G401 (cell line): ENCODE measurements around the gene COL11A2. TPM values are rescaled to one million over a fixed set of nuclear protein-coding genes. Genes with fewer than 3 reads are reported as not detected.
"Not testable (repeated sequence)": the region's sequence is repeated elsewhere in the genome, so short reads cannot be mapped to it uniquely, and the experiment has no call there.

ENCODE experiments used
- DNase-seq: peaks from one replicate; pipeline ENCODE4 v3.0.0-alpha.2; 2015; ENCODE audit warnings: low spot score
- in situ Hi-C: cut with HindIII; loops from 2 replicates; pipeline ENCODE4 v1.10.0; 2016; ENCODE audit warnings: low sequenced_read_pairs, mixed read lengths
- total RNA-seq: library from RNA; depleted of rRNA; stranded (reverse); fragments of >200 nt; shearing (Covaris generic); gene quantifications from 2 replicates; pipeline ENCODE4 v1.2.3, GENCODE V29; 2014

Gene COL11A2
- total RNA-seq, 1 experiment from 2014 or later, result 10.4 TPM

DNA sequence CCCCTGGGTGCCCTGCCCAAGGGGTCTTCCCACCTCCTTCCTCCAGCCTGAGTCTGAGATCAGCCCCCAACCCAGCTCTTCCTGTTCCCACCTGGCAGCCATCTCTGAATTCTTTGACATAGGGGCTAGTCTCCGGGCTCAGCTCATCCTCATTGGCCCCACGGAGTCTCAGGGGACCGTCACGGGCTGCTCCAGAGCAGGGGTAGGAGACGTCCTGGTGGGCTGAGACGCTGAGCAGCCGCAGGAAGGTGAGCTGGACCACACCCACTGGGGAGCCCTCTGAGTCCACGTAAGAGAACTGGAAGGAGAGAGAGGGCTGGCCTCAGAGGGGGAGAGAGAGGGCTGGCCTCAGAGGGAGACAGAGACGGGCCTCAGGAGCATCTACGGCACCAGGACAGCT is 28.1 kb downstream of the COL11A2 start:
- in situ Hi-C loops, result no loop called here
- DNase-seq, result no peak

- no peak for DNase-seq
- in situ Hi-C loops, result no loop called here
Measured at GRCh38 chr6:33163540-33163939, 28.7 kb downstream of the COL11A2 start.

DNA sequence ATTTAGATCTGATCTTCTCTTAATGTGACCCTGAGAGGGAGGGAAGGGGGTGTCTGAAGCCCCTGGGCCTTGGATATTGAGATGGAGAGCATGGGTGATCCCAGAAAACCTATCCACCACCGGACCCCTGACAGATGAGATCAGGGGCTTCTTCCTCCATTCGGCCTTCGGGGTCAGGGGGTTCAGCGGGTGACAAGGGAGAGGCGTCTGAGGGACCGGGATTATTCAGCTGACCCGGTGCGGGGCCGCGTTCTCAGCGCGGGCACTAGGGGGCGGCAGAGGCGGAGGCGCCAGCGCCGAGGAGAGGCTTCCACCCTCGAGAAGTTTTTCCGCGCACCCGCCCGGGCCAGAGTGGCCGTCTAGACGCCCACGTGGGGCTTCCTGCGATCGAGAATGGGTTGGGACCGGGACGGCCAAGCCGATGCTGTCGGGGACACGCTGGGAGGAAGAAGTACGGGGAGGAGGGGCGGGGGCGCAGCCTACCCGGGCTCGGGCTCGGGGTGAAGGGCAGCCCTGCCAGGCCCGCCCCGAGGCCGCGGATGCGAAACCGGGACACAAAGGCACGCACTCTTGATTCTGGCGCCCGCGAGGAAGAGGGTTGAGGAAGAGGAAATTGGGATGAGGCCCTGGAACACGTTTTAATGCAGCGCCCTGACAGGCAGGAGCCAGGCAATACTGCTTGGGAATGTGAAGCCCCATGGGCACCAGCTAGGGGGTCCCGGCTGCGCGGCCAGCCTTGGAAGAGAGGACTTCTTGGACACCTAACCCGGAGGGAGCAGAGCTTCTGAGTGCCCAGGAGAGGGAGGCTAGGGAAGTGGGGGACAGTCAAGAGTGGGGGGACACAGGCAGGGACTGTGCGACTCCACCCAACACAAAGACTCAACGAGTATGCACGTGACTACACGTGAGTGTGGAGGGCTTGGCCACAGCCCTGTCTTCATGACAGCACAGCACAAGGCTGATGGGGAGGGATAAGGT is 30.6 kb downstream of the COL11A2 start:
- DNase-seq, result peak; percentile 59
- in situ Hi-C loops, result no loop called here

DNA sequence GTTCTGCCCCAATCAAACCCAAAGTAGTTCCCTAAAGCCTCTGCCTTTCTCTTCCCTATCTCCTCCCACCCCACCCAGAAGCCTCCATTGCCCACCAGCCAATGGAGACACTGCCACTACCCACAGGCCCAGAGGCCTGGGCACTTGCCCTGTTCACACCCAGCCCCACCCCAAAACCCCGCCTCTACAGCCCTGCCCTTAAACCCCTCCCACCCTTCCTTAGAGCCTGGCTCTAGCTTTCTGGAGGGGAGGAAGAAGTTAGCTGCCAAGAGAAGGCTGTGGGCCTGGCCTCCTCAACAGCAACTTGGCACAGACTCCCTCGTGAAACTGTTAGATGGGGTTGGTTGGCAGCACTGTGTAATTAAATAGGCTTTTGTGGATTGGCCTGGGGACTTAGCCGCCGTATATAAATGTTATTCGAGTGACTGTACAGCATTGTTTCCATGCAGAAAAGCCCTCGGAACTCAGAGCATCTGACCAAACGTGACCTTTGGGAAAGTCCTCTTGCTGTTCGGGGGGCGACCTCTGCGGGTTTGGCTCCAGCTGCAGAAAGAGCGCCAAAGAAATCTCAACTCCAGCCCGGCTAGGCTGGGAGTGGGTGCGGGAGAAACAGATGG is 31.4 kb downstream of the COL11A2 start:
- peak; percentile 65 for DNase-seq
- in situ Hi-C loops, result no loop called here

DNA sequence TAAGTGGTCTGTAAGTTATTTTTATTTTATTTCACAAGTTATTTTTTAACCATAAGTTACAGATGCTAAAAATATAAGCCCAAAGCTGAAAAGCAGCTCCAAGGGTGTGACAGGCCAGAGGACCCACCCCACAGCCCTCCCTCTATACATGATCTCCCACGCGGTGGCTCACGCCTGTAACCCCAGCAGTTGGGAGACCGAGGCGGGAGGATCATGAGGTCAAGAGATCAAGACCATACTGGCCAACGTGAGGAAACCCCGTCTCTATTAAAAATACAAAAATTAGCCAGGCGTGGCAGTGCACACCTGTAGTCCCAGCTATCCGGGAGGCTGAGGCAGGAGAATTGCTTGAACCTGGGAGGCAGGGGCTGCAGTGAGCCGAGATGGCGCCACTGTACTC is 32.2 kb downstream of the COL11A2 start:
- no peak for DNase-seq
- in situ Hi-C loops, result no loop called here

DNA sequence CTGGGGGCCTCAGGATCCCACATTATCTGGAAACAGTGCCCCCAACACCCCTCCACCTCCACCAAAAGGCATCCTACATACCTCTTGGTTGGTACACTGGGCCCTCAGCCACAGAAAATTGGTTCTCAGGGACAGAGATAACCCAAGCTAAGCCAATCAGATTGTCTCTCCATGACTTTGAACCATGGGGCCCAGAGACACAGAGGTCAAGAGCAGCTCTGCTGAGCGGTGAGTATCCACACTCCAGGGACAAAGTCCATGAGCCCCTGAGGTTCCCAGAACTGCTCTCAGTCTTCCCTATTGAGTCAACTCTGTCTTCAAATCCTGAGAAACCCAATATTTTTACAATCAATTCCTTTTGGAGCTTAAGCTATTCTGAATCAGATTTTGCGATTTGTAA is 35.3 kb downstream of the COL11A2 start:
- in situ Hi-C loops, result no loop called here
- DNase-seq, result no peak

GRCh38 chr6:33156561-33156960 is 35.7 kb downstream of the COL11A2 start:
- in situ Hi-C loops, result no loop called here
- DNase-seq, result no peak

DNA sequence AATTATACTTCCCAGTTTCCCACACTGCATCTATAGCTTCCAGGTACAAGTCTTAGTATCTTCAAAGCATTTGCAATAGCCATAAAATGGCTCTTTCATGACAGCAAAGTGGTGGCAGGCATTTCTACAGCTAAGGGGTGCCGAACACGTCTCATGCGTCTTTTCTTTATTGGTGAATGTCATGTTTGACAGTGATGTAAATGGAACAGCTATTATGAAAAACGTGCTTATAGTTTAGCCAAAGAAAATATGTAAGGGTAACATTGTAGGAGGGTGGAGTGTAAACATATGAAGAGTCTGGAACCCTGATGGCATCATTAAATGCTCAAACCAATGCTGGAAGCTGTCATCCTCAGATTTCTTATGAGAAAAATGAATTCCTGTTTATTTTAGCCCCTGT is 37.9 kb downstream of the COL11A2 start:
- in situ Hi-C loops, result no loop called here

DNA sequence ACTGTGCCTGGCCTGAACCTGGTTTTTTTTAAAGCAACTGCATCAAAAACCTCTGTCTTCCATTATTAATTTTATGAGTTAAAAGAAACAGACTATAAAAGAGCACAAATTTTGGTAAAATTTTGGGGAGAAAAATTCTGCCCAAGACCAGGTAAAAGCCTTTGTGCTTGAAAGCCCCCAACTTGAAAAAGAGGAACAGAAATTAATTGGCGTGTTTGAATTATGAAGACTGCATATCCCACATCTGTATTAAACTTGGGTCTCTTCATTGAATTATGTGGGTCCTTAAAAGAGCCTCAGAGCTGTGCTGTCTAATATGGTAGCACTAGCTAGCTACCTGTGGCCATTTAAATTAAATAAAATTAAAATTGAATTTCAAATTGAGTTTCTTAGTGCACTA is 41.2 kb downstream of the COL11A2 start:
- no peak for DNase-seq
- in situ Hi-C loops, result no loop called here

More for the DNA sequence above, 37.9 kb downstream of the COL11A2 start:
- DNase-seq, result no peak

DNA sequence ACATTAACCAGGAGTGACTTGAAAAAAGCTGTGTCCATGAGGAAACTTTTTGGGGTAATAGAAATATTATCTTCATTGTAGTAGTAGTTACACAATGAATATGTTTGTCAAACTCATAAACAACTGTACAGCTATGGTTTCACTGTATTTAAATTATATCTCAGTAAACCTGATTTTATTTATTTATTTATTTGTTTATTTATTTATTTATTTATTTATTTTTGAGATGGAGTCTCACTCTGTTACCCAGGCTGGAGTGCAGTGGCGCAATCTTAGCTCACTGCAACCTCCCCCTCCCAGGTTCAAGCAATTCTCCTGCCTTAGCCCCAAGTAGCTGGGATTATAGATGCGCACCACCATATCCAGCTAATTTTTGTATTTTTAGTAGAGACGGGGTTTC is 41.7 kb downstream of the COL11A2 start:
- DNase-seq, in situ Hi-C loops: not testable (repeated sequence)

GRCh38 chr6:33147807-33148666 is 44.2 kb downstream of the COL11A2 start:
- in situ Hi-C loops, result no loop called here
- peak; percentile 78 for DNase-seq

DNA sequence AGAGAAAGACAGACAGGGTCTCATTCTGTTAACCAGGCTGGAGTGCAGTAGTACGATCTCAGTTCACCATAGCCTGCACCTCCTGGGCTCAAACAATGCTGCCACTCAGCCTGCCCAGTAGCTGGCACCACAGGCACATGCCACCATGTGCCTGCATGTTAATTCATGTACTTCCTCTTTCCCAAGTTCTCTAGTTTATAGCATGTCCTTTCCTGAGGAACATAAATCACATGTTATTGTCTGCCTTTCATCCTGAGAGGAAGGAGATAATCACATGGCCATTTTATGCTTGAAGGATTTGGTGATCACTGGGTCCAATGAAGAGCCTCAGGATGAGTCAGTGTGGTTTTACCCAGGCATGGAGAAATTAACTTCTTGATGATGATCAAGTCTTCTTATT is 47.9 kb downstream of the COL11A2 start:
- in situ Hi-C loops, result no loop called here
- DNase-seq, result peak; percentile 30

DNA sequence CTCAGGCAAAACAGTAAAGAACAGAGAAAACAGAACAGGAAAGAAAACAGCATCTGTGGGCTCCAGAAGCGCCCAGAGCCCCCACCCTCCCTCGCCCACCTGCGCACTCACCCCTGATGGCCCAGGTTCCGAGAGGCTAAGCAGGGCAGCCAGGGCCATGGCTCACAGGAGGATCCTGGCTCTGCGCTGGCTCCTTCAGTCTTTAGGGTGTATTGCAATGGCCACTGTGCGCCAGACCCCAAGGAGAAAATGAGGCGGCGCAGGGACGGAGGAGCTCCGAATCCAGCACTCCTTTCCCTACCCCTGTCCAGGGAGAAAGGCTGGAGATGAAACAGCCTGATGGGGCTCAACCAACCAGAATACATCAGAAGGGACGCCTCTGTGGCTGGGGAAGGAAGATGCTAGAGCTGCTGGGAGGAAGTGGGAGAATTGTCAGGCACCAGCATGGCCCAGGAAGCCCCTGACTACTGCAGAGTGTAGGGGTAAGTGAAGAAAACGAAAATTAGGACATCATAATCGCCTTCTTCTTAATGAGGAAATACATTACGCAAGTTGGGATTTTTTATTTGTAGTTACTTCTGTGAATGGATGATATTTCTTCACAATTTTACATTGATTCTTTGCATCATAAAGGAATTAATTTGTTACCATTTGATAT is 49.0 kb downstream of the COL11A2 start:
- in situ Hi-C loops, result no loop called here
- no peak for DNase-seq

DNA sequence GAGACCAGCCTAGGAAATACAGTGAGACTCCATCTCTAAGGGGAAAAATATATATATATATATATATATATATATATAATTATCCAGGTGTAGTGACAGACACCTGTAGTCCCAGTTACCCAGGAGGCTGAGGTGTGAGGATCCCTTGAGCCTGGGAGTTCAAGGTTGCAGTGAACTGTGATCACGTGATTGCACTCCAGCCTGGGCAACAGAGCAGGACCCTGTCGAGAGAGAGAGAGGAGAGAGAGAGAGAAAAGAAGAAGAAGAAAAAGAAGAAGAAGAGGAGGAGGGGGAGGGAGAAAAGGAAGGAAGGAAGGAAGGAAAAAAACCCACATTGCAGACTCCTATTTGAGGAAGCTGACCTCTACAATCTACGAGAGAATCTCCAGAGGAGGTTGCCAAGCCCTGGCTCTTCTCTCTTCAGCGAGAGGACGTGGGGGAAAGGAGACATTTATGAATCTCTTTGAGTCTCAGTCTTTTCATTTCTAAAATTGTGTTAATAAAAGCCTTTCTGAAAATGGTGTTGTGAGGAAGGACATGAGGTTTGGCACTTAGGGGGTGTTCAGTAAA is 49.7 kb downstream of the COL11A2 start:
- no peak for DNase-seq

GRCh38 chr6:33140556-33140955 is 51.7 kb downstream of the COL11A2 start:
- no peak for DNase-seq
- in situ Hi-C loops, result no loop called here

More for the DNA sequence above, 49.7 kb downstream of the COL11A2 start:
- in situ Hi-C loops, result no loop called here

DNA sequence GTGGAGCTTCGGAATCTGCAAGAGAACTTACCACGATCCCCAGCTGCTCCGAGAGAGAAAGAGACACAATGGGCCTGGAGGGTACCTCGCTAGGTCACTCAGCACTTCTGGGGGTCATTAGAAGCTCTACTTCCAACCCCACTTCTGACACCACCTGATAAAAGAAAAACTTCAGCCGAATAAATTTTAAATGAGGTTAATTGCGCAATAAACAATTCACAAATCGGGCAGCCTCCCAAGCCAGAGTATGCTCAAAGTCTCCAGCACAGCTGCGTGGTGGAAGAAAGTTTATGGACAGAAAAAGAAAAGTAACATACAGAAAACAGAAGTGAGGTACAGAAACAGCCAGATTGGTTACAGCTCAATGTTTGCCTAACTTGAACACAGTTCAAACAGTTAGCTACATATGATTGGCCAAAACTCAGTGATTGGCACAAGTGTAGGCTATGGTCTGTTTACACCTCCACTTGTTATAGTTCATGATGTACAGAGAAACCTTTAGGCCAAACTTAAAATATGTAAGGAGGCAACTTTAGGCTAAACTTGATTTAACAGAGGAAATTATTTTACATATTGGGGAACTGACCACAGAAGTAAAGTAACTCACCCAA is 52.6 kb downstream of the COL11A2 start:
- DNase-seq, result no peak
- in situ Hi-C loops, result no loop called here

DNA sequence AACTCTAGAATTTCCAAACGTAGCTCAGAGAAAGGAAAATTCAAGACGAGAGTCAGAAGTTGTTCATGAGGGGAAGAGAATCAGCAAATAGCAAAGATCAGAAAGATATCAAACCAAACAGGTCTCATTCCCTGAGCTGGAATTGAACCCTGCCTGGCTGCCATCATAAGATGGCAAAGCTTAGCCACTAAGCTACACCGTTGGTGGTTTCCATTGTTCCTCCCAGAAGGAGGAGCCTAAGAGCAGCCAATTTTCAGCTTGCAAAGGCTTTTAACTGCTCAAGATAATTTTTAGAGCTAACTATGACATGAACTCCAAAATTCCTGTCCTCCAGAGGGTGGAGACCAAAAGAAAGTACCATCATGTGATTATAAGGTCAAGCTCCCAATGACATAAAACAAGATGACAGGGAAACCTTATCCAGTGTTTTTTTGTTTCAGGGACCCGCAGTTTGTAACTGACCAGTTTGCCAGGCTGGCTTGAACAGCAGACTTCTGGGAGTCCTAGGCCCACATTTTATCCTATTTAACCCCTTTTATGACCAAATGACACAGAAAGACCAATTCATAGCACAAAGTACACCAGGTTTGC is 55.9 kb downstream of the COL11A2 start:
- DNase-seq, result no peak
- in situ Hi-C loops, result no loop called here

DNA sequence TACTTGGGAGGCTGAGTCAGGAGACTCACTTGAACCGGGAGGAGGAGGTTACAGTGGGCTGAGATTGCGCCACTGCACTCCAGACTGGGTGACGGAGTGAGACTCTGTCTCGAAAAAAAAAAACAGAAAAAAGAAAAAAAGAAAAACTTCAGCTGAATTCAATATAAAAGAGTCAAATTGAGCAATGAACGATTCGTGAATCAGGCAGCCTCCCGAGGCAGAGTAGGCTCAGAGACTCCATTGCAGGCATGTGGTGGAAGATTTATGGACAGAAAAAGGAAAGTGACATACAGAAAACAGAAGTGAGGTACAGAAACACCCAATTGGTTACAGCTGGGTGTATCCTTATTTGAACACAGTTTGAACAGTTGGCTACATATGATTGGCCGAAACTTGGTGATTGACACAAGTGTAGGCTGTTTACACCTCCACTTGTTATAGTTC is 60.2 kb downstream of the COL11A2 start:
- in situ Hi-C loops, result no loop called here
- no peak for DNase-seq
